NCI-H128 (cell line): ENCODE data around the gene NDUFB10.
A peak's percentile ranks its signal among the peaks of the same experiment; 100 is the strongest.
"Not testable (repeated sequence)": the region's sequence is repeated elsewhere in the genome, so short reads cannot be mapped to it uniquely, and the experiment has no call there.

Experiments used
- DNase-seq: peaks from one replicate; lab custom pipeline; 2025; ENCODE audit not compliant: unreplicated experiment; lab: John Stamatoyannopoulos, UW

Gene NDUFB10

GRCh38 chr16:1945559-1946391 is 13.6 kb upstream of the NDUFB10 start:
- no peak for DNase-seq

- DNase-seq, result no peak
Observed at GRCh38 chr16:1946495-1947368, 12.6 kb upstream of the NDUFB10 start.

- no peak for DNase-seq
Observed at GRCh38 chr16:1947369-1947670, 12.0 kb upstream of the NDUFB10 start.

- no peak for DNase-seq
Observed at GRCh38 chr16:1949507-1949906, 9.8 kb upstream of the NDUFB10 start.

GRCh38 chr16:1950047-1950446 is 9.3 kb upstream of the NDUFB10 start:
- no peak for DNase-seq

GRCh38 chr16:1950559-1950958 is 8.8 kb upstream of the NDUFB10 start:
- no peak for DNase-seq

GRCh38 chr16:1953734-1954133 is 5.6 kb upstream of the NDUFB10 start:
- DNase-seq, result no peak

- DNase-seq, result not testable (repeated sequence)
Observed at GRCh38 chr16:1957434-1958142, 1.8 kb upstream of the NDUFB10 start.

- not testable (repeated sequence) for DNase-seq
Observed at GRCh38 chr16:1958143-1958491, 1.2 kb upstream of the NDUFB10 start.

- DNase-seq, result no peak
Observed at GRCh38 chr16:1958715-1959268, 546 bp upstream of the NDUFB10 start.

GRCh38 chr16:1960665-1961630 is 1.6 kb downstream of the NDUFB10 start:
- no peak for DNase-seq

- DNase-seq, result no peak
Observed at GRCh38 chr16:1961651-1962067, 2.3 kb downstream of the NDUFB10 start.

- DNase-seq, result not testable (repeated sequence)
Observed at GRCh38 chr16:1962161-1963153, 3.1 kb downstream of the NDUFB10 start.

GRCh38 chr16:1963806-1964505 is 4.6 kb downstream of the NDUFB10 start:
- DNase-seq, result no peak

GRCh38 chr16:1964506-1965395 is 5.4 kb downstream of the NDUFB10 start, which contains the start of gene RPS2:
Gene RPS2, minus strand, starts transcription at chr16:1964826. Its CDS starts 201 bp downstream, at chr16:1964625.
- DNase-seq, result peak; percentile 90

- no peak for DNase-seq
Observed at GRCh38 chr16:1965396-1966001, 6.2 kb downstream of the NDUFB10 start.

- no peak for DNase-seq
Observed at GRCh38 chr16:1966460-1966859, 7.1 kb downstream of the NDUFB10 start, which contains the start of gene RNF151. Gene RNF151, plus strand, starts transcription at chr16:1966856. Its CDS starts 26 bp downstream, at chr16:1966882.
